ENCODE results near the gene B4GALT7. TPM values are rescaled to one million over a fixed set of nuclear protein-coding genes. Genes with fewer than 3 reads are reported as not detected.
"Not testable (repeated sequence)": the region's sequence is repeated elsewhere in the genome, so short reads cannot be mapped to it uniquely, and the experiment has no call there.

The B4GALT7 gene
- total and polyA plus RNA-seq, 2 donors, result 14.1 to 29.1 TPM

DNA sequence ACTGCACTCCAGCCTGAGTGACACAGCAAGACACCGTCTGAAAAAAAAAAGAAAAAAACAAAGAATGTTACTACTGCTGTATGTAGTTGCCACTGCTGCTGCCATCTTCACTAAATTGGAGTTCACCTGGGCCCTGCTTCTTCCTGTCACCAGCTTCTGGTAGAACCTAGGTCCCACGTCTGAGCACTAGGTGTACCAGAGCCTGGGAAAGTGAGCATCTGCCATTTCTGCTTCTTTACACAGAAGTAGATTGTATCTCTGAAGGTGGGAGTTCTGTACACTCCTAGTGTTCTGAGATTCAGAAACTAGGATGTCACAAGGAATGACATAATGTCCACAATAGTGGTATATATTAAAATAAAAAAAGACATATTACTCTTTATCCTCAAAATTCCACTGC, 51.3 kb downstream of the B4GALT7 start:
- not testable (repeated sequence) for DNase-seq (ENCODE audit: low read depth in 6 of 9, low spot score in 9 of 9); H3K36me3 ChIP-seq (ENCODE audit: control insufficient read depth in 2 of 2, insufficient read depth in 2 of 2, low read length in 1 of 2); H3K4me1 ChIP-seq (ENCODE audit: control insufficient read depth in 2 of 2, insufficient read depth in 2 of 2, low read length in 2 of 2); H3K4me3 ChIP-seq (ENCODE audit: low read length in 2 of 2); H3K9me3 ChIP-seq (ENCODE audit: control insufficient read depth in 2 of 2, insufficient read depth in 1 of 2, low read length in 1 of 2); H3K27ac ChIP-seq (ENCODE audit: low read depth in 1 of 2, low read length in 1 of 2); H3K27me3 ChIP-seq (ENCODE audit: control insufficient read depth in 2 of 2, insufficient read depth in 1 of 2, low read length in 1 of 2)
- WGBS, result 98% methylated on average over 2 of the region's 2 CpGs

DNA sequence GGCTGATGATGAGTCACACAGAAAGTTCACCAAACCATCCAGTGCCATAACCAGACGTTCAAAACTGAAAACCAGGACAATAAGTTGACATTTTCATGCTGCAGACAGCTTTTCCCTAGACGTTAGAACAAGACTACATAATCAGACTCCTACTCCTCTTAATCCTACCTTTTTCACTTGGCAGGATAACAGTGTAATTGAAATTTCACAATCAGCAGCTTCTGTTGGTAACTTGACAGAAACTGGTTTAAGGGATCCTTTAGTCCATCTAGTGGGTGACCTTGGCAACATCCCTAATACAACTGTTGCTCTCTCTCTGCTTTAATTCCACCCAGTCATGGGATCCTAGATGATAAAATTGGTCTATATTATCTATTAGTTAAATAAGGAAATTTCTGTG, 57.9 kb downstream of the B4GALT7 start:
- not testable (repeated sequence) for DNase-seq (ENCODE audit: low read depth in 6 of 9, low spot score in 9 of 9); H3K4me1 ChIP-seq (ENCODE audit: control insufficient read depth in 2 of 2, insufficient read depth in 2 of 2, low read length in 2 of 2); H3K27ac ChIP-seq (ENCODE audit: low read depth in 1 of 2, low read length in 1 of 2); H3K9me3 ChIP-seq (ENCODE audit: control insufficient read depth in 2 of 2, insufficient read depth in 1 of 2, low read length in 1 of 2); H3K4me3 ChIP-seq (ENCODE audit: low read length in 2 of 2); H3K36me3 ChIP-seq (ENCODE audit: control insufficient read depth in 2 of 2, insufficient read depth in 2 of 2, low read length in 1 of 2); H3K27me3 ChIP-seq (ENCODE audit: control insufficient read depth in 2 of 2, insufficient read depth in 1 of 2, low read length in 1 of 2)
- WGBS, result 90% methylated on average over 2 of the region's 2 CpGs

DNA sequence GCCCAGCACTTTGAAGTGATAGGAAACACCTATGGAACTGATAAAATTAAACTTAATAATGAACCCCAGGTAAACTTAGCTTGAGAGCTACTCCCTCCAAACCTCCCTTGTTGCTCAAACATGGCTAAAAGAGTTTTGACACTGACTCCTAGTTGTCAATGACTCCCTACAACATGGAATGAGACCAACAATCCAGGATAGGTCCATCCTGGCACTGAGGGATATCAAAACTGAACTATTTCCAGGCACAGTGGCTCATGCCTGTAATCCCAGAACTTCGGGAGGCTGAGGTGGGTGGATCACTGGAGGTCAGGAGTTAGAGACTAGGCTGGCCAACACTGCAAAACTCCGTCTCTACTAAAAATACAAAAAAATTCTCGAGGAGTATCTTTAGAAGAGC, 58.6 kb downstream of the B4GALT7 start:
- not testable (repeated sequence) for H3K4me3 ChIP-seq (ENCODE audit: low read length in 2 of 2); H3K9me3 ChIP-seq (ENCODE audit: control insufficient read depth in 2 of 2, insufficient read depth in 1 of 2, low read length in 1 of 2); DNase-seq (ENCODE audit: low read depth in 6 of 9, low spot score in 9 of 9); H3K4me1 ChIP-seq (ENCODE audit: control insufficient read depth in 2 of 2, insufficient read depth in 2 of 2, low read length in 2 of 2); H3K27ac ChIP-seq (ENCODE audit: low read depth in 1 of 2, low read length in 1 of 2); H3K27me3 ChIP-seq (ENCODE audit: control insufficient read depth in 2 of 2, insufficient read depth in 1 of 2, low read length in 1 of 2); H3K36me3 ChIP-seq (ENCODE audit: control insufficient read depth in 2 of 2, insufficient read depth in 2 of 2, low read length in 1 of 2)
- WGBS, result 96% methylated on average over 3 of the region's 3 CpGs

Other genes starting within 250 kb of the B4GALT7 start
- 117 TPM for gene LMAN2, start 248.5 kb upstream of the B4GALT7 start, total RNA-seq
- 95.3 TPM for gene LMAN2, start 248.5 kb upstream of the B4GALT7 start, polyA plus RNA-seq
- 49.5 TPM for gene RGS14, start 242.2 kb upstream of the B4GALT7 start, total RNA-seq
- 52.7 TPM for gene RGS14, start 242.2 kb upstream of the B4GALT7 start, polyA plus RNA-seq
- gene SLC34A1, start 215.7 kb upstream of the B4GALT7 start, total RNA-seq, result 0.05 TPM
- gene SLC34A1, start 215.7 kb upstream of the B4GALT7 start, polyA plus RNA-seq, result 0.02 TPM
- gene PFN3, start 199.5 kb upstream of the B4GALT7 start, total RNA-seq, result not detected
- not detected for gene PFN3, start 199.5 kb upstream of the B4GALT7 start, polyA plus RNA-seq
- 0.19 TPM for gene F12, start 190.6 kb upstream of the B4GALT7 start, total RNA-seq
- 1.2 TPM for gene F12, start 190.6 kb upstream of the B4GALT7 start, polyA plus RNA-seq
- 57.4 TPM for gene GRK6, start 173.5 kb upstream of the B4GALT7 start, total RNA-seq
- 36.3 TPM for gene GRK6, start 173.5 kb upstream of the B4GALT7 start, polyA plus RNA-seq
- 3.6 TPM for gene PRR7, start 153.3 kb upstream of the B4GALT7 start, total RNA-seq
- gene PRR7, start 153.3 kb upstream of the B4GALT7 start, polyA plus RNA-seq, result 1.6 TPM
- 32.3 TPM for gene DBN1, start 126.5 kb upstream of the B4GALT7 start, total RNA-seq
- 34.3 TPM for gene DBN1, start 126.5 kb upstream of the B4GALT7 start, polyA plus RNA-seq
- gene PDLIM7, start 102.5 kb upstream of the B4GALT7 start, total RNA-seq, result 10.8 TPM
- gene PDLIM7, start 102.5 kb upstream of the B4GALT7 start, polyA plus RNA-seq, result 61.9 TPM
- 3.3 TPM for gene DOK3, start 90.3 kb upstream of the B4GALT7 start, total RNA-seq
- gene DOK3, start 90.3 kb upstream of the B4GALT7 start, polyA plus RNA-seq, result 13.4 TPM
- gene DDX41, start 83.2 kb upstream of the B4GALT7 start, total RNA-seq, result 78.0 TPM
- gene DDX41, start 83.2 kb upstream of the B4GALT7 start, polyA plus RNA-seq, result 71.3 TPM
- 41.7 TPM for gene FAM193B, start 45.6 kb upstream of the B4GALT7 start, total RNA-seq
- gene FAM193B, start 45.6 kb upstream of the B4GALT7 start, polyA plus RNA-seq, result 527 TPM
- 37.9 TPM for gene TMED9, start 7.9 kb upstream of the B4GALT7 start, total RNA-seq
- gene TMED9, start 7.9 kb upstream of the B4GALT7 start, polyA plus RNA-seq, result 104 TPM
- 0.19 TPM for gene FAM153A, start 182.8 kb downstream of the B4GALT7 start, total RNA-seq
- 32.7 TPM for gene FAM153A, start 182.8 kb downstream of the B4GALT7 start, polyA plus RNA-seq

All from thymus (tissue), 11 donors.